ENCODE results near the gene CCSER1.

DNA sequence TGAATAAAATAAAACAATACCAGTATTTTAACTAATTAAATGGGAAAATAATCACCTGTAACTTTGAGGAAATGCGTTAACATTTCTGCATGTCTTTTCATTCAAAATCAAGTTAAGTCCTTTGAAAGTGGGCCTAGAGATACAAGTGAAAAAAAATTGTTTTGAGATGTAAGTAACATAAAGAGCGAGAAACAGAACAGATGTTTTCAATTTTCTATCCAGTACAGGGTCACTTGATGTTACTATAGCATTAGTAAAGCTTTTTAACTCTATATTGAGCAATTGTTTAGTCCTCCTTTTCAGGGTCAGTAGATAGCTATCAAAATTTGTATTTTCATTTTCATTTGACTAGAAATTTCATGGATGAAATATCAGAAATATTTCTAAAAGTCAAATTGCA is 761.4 kb downstream of the CCSER1 start:
- no peak for TF ChIP-seq EZH2 (IDR thresholded peaks at IDR 0.05; ENCODE audit: borderline replicate concordance, low read length)
- TF ChIP-seq, protein P1, sequence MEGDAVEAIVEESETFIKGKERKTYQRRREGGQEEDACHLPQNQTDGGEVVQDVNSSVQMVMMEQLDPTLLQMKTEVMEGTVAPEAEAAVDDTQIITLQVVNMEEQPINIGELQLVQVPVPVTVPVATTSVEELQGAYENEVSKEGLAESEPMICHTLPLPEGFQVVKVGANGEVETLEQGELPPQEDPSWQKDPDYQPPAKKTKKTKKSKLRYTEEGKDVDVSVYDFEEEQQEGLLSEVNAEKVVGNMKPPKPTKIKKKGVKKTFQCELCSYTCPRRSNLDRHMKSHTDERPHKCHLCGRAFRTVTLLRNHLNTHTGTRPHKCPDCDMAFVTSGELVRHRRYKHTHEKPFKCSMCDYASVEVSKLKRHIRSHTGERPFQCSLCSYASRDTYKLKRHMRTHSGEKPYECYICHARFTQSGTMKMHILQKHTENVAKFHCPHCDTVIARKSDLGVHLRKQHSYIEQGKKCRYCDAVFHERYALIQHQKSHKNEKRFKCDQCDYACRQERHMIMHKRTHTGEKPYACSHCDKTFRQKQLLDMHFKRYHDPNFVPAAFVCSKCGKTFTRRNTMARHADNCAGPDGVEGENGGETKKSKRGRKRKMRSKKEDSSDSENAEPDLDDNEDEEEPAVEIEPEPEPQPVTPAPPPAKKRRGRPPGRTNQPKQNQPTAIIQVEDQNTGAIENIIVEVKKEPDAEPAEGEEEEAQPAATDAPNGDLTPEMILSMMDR (IDR thresholded peaks at IDR 0.05; ENCODE audit: low read length) = no peak

All from OCI-LY1 (cell line).